PFSK-1 (cell line): ENCODE results near the gene C1QTNF4.

ENCODE experiments used
- FOXP2 ChIP-seq: optimal IDR thresholded peaks from 2 replicates; pipeline ENCODE3; 2011; ENCODE audit warnings: borderline replicate concordance, control low read depth, inconsistent platforms; ENCODE audit not compliant: insufficient read depth; ENCODE audit errors: extremely low read length, extremely low read depth
- POLR2AphosphoS5 ChIP-seq: IDR thresholded peaks from 2 replicates; pipeline ENCODE4 v1.6.1; 2012; ENCODE audit warnings: low read depth, mild to moderate bottlenecking, control low read depth, low read length, moderate library complexity
- REST ChIP-seq, 2 experiments: IDR thresholded peaks; 2 replicates each; pipeline versions ENCODE4 v1.6.1 to v1.8.0; 2011 to 2012; ENCODE audit warnings: low read depth in 2 of 2, low read length in 2 of 2, control low read depth in 1 of 2, inconsistent platforms in 1 of 2, mild to moderate bottlenecking in 1 of 2, moderate library complexity in 1 of 2; ENCODE audit not compliant: insufficient read depth in 1 of 2
- SIN3A ChIP-seq: IDR thresholded peaks from 2 replicates; pipeline ENCODE4 v1.6.1; 2012; ENCODE audit warnings: mild to moderate bottlenecking, low read length, moderate library complexity, borderline replicate concordance; ENCODE audit not compliant: insufficient read depth
- TAF1 ChIP-seq: IDR thresholded peaks from 2 replicates; pipeline ENCODE4 v1.6.1; 2012; ENCODE audit warnings: low read length, control low read depth, borderline replicate concordance; ENCODE audit not compliant: insufficient read depth

C1QTNF4 gene

GRCh38 chr11:47552566-47553405 is 41.4 kb downstream of the C1QTNF4 start, which contains the start of gene CELF1:
Gene CELF1 (minus strand): TSS chr11:47553132. CDS start chr11:47499523, 53,609 bp downstream.
- TF ChIP-seq TAF1, result peak; percentile 73
- peak; percentile 89 for TF ChIP-seq POLR2AphosphoS5
- no peak for TF ChIP-seq REST (IDR thresholded peaks at IDR 0.05; ENCODE audit: insufficient read depth in 1 of 2, low read depth in 2 of 2, low read length in 2 of 2)
- TF ChIP-seq SIN3A, result peak; percentile 37; the same call in 1 of the 2 replicates
- TF ChIP-seq FOXP2, result peak; percentile 87

GRCh38 chr11:47552056-47552565 is 42.1 kb downstream of the C1QTNF4 start:
- TF ChIP-seq REST (IDR thresholded peaks at IDR 0.05; ENCODE audit: insufficient read depth in 1 of 2, low read depth in 2 of 2, low read length in 2 of 2) (no peak), TAF1 (no peak), SIN3A (0 out of 2 replicates have a peak, but pooled peaks have one; percentile 64), POLR2AphosphoS5 (no peak; the same call in 1 of the 2 replicates), FOXP2 (no peak)

GRCh38 chr11:47551086-47551485 is 43.1 kb downstream of the C1QTNF4 start:
- TF ChIP-seq SIN3A (no peak), REST (IDR thresholded peaks at IDR 0.05; ENCODE audit: insufficient read depth in 1 of 2, low read depth in 2 of 2, low read length in 2 of 2) (no peak), FOXP2 (no peak), POLR2AphosphoS5 (no peak), TAF1 (no peak)

GRCh38 chr11:47550288-47551047 is 43.7 kb downstream of the C1QTNF4 start:
- TF ChIP-seq REST (IDR thresholded peaks at IDR 0.05; ENCODE audit: insufficient read depth in 1 of 2, low read depth in 2 of 2, low read length in 2 of 2) (no peak), FOXP2 (no peak), POLR2AphosphoS5 (no peak), TAF1 (no peak), SIN3A (no peak)
